ENCODE data around the gene PIAS4.
"Not testable (repeated sequence)": the region's sequence is repeated elsewhere in the genome, so short reads cannot be mapped to it uniquely, and the experiment has no call there.

GRCh38 chr19:3998667-3999412, 8.7 kb upstream of the PIAS4 start:
- not testable (repeated sequence) for TF ChIP-seq TSHZ2 (CRISPR knock-in tag; IDR thresholded peaks at IDR 0.05); CREB5 (CRISPR knock-in tag; IDR thresholded peaks at IDR 0.05; ENCODE audit: low read depth); PPARA (CRISPR knock-in tag; IDR thresholded peaks at IDR 0.05; ENCODE audit: borderline replicate concordance); ZNF565 (CRISPR knock-in tag; conservative IDR thresholded peaks at IDR 0.05; ENCODE audit: low read depth); CSDC2 (CRISPR knock-in tag; IDR thresholded peaks at IDR 0.05); ZC3H10 (CRISPR knock-in tag; IDR thresholded peaks at IDR 0.05)
